Measurements from ENCODE around the gene COPA.
"Not testable (repeated sequence)": the region's sequence is repeated elsewhere in the genome, so short reads cannot be mapped to it uniquely, and the experiment has no call there.

Gene COPA

GRCh38 chr1:160342953-160343869, at the start of gene COPA, which contains the start of gene NCSTN:
TSS of gene COPA (minus strand) at chr1:160343250. CDS start at chr1:160343170, 80 bp downstream.
TSS of gene NCSTN (plus strand) at chr1:160343383. CDS start at chr1:160343397, 14 bp downstream.
- no peaks in the 10 kb centered on the region for H3K27me3 ChIP-seq (replicated peaks)
- TF ChIP-seq, protein P1, sequence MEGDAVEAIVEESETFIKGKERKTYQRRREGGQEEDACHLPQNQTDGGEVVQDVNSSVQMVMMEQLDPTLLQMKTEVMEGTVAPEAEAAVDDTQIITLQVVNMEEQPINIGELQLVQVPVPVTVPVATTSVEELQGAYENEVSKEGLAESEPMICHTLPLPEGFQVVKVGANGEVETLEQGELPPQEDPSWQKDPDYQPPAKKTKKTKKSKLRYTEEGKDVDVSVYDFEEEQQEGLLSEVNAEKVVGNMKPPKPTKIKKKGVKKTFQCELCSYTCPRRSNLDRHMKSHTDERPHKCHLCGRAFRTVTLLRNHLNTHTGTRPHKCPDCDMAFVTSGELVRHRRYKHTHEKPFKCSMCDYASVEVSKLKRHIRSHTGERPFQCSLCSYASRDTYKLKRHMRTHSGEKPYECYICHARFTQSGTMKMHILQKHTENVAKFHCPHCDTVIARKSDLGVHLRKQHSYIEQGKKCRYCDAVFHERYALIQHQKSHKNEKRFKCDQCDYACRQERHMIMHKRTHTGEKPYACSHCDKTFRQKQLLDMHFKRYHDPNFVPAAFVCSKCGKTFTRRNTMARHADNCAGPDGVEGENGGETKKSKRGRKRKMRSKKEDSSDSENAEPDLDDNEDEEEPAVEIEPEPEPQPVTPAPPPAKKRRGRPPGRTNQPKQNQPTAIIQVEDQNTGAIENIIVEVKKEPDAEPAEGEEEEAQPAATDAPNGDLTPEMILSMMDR (IDR thresholded peaks at IDR 0.05; ENCODE audit: low read depth, low read length, missing control alignments), result peak; percentile 1
- peak; percentile 97 for DNase-seq
- H3K4me3 ChIP-seq (ENCODE audit: low read depth, low read length), result peak within 1 kb of the TSS; percentile 94
- peaks cover 31% of the 10 kb centered on the region for H3K36me3 ChIP-seq (replicated peaks)
- peak within 1 kb of the TSS; percentile 96 for H3K27ac ChIP-seq
- in situ Hi-C loops (cut with HindIII; ENCODE audit: low pct_ligation_motif_present, low sequenced_read_pairs), result no loop called here

DNA sequence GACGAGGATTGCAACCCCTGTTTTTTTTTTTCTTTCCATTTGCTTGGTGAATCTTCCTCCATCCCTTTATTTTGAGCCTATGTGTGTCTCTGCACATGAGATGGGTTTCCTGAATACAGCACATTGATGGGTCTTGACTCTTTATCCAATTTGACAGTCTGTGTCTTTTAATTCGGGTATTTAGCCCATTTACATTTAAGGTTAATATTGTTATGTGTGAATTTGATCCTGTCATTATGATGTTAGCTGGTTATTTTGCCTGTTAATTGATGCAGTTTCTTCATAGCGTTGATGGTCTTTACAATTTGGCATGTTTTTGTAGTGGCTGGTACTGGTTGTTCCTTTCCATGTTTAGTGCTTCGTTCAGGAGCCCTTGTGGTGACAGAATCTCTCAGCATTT, 45.4 kb upstream of the COPA start:
- in situ Hi-C loops (cut with HindIII; ENCODE audit: low pct_ligation_motif_present, low sequenced_read_pairs); H3K27me3 ChIP-seq (replicated peaks); DNase-seq; H3K36me3 ChIP-seq (replicated peaks); H3K4me3 ChIP-seq (ENCODE audit: low read depth, low read length); H3K27ac ChIP-seq: not testable (repeated sequence)

DNA sequence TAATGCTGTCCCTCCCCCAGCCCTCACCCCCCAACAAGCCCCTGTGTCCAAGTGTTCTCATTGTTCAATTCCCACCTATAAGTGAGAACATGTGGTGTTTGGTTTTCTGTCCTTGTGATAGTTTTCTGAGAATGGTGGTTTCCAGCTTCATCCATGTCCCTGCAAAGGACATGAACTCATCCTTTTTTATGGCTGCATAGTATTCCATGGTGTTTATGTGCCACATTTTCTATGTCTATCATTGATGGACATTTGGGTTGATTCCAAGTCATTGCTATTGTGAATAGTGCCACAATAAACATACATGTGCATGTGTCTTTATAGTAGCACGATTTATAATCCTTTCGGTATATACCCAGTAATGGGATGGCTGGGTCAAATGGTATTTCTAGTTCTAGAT, 41.8 kb upstream of the COPA start:
- DNase-seq; H3K27ac ChIP-seq; H3K4me3 ChIP-seq (ENCODE audit: low read depth, low read length); H3K27me3 ChIP-seq (replicated peaks); in situ Hi-C loops (cut with HindIII; ENCODE audit: low pct_ligation_motif_present, low sequenced_read_pairs); H3K36me3 ChIP-seq (replicated peaks): not testable (repeated sequence)

- Histone ChIP-seq H3K4me3 (ENCODE audit: low read depth, low read length) (no peak overlapping the region), H3K36me3 (replicated peaks) (no peaks in the 10 kb centered on the region), H3K27me3 (replicated peaks) (no peaks in the 10 kb centered on the region), H3K27ac (no peak overlapping the region)
- TF ChIP-seq, protein P1 (IDR thresholded peaks at IDR 0.05; ENCODE audit: low read depth, low read length, missing control alignments), result no peak
- DNase-seq, result peak; percentile 31
- in situ Hi-C loops (cut with HindIII; ENCODE audit: low pct_ligation_motif_present, low sequenced_read_pairs), result no loop called here
Observed at GRCh38 chr1:160377585-160378206, 34.6 kb upstream of the COPA start.

DNA sequence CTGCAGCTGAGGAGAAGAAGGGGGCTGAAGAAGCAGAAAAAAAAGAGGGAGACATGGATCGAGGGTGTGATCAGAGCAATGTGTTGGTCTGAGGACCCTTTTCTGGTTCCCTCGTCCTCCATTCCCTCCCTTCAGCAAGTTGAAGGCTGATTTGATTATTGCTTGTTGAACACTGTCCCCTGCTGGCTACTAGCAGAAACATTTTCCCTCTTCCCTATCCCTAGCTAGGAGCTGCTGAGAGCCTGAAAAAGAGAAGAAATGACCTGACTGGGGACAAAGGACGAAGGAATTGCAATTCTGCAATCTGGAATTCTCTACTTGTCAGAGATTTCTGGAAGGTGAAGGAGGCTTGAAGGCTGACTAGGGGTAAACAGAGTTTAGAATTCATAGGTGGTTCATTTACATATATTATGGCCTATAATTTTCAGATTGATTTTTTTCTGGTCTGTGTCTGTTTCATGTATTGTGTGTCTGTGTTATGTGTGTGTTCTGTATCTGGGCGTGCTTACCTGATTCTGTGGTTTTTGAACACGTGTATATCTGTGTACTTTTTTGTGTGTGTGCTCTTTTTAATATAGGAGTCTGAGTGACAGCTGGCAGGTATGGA, 33.6 kb upstream of the COPA start:
- H3K27ac ChIP-seq, result no peak overlapping the region
- H3K4me3 ChIP-seq (ENCODE audit: low read depth, low read length), result no peak overlapping the region
- DNase-seq, result peak; percentile 42
- no peaks in the 10 kb centered on the region for H3K27me3 ChIP-seq (replicated peaks)
- in situ Hi-C loops (cut with HindIII; ENCODE audit: low pct_ligation_motif_present, low sequenced_read_pairs), result no loop called here
- no peaks in the 10 kb centered on the region for H3K36me3 ChIP-seq (replicated peaks)
- TF ChIP-seq, protein P1 (IDR thresholded peaks at IDR 0.05; ENCODE audit: low read depth, low read length, missing control alignments), result peak; percentile 93

DNA sequence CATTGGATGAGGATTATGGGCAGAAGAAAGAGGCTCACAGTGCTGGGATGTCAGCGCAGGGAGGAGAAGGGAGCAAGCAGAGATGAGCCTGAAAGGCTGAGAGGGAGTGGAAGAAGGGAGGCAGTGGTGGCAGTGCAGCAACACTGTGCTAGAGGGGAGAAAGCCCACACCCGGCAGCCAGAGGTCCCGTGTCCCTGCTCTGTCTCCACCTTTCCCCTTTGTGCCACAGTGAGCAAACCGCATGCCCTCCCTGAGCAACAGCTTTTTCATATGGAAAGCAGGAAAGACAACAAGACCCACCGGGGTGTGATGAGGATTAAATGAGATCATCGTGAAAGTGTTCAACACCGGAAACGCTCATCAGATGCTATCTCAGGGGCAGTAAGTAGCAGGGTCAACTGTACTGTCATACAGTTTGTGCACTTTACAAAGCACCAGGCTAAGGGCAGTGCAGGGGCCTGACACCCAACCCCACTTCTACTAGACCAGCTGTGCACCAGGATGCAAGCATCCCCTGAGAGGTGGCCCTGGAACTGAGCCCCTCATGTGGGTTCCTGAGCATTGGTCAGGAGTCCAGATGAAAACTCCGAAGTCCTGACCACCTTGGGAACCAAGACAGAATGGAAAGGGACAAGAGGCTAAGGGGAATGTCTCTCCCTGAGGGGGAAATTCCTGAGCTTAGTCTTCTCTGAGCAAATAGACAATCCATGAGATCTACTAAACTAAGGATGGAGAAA, 32.9 kb upstream of the COPA start:
- Histone ChIP-seq H3K27ac (no peak overlapping the region), H3K4me3 (ENCODE audit: low read depth, low read length) (no peak overlapping the region)

More for the DNA sequence above, 32.9 kb upstream of the COPA start:
- TF ChIP-seq, protein P1 (IDR thresholded peaks at IDR 0.05; ENCODE audit: low read depth, low read length, missing control alignments), result no peak
- DNase-seq, result peak; percentile 30
- no peaks in the 10 kb centered on the region for H3K27me3 ChIP-seq (replicated peaks)
- in situ Hi-C loops (cut with HindIII; ENCODE audit: low pct_ligation_motif_present, low sequenced_read_pairs), result no loop called here
- H3K36me3 ChIP-seq (replicated peaks), result no peaks in the 10 kb centered on the region

Data from brain microvascular endothelial cell (primary cell).